Measurements from ENCODE around the gene KIF17.

Gene KIF17

DNA sequence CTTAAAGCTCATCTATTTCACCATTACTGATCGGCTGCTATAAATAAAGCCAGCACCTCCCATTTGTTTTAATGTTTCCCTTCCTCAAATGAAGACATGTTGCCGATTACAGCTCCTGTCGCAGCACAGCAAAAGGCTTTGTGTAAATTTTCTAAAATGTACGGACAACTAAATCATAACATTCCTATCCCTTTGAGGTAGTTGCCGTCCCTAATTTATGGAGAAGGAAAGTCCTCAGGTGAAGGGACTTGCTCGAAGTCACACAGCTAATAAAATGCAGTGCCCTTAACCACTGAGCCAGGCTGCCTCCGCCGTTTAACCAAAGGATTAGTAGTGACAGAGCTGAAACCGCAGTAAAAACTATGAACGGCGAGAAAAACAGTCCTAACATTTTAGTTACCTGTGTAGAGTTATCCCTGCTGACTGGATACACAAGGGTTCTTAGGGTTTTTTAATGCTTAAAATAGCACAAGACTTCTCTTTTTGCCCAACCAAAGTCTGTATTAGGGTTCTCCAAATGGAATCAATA lies 83.7 kb downstream of the KIF17 start:
- Mint-ChIP-seq H3K27me3 (ENCODE audit: low read depth, poor library complexity) (peaks cover 8% of the 10 kb centered on the region), H3K4me1 (peaks cover 11% of the 10 kb centered on the region), H3K4me3 (peak overlapping the region; percentile 91), H3K27ac (peak overlapping the region; percentile 77), H3K9me3 (peaks cover 4% of the 10 kb centered on the region), H3K36me3 (ENCODE audit: low read depth) (peaks cover 6% of the 10 kb centered on the region)
- no peak for DNase-seq
- no peak for TF ChIP-seq CTCF (IDR thresholded peaks at IDR 0.05)

- peaks cover 8% of the 10 kb centered on the region for H3K27me3 Mint-ChIP-seq (ENCODE audit: low read depth, poor library complexity)
- peak within 1 kb of the TSS; percentile 91 for H3K4me3 Mint-ChIP-seq
- H3K36me3 Mint-ChIP-seq (ENCODE audit: low read depth): no peaks in the 10 kb centered on the region
- H3K4me1 Mint-ChIP-seq: peaks cover 11% of the 10 kb centered on the region
- TF ChIP-seq CTCF (IDR thresholded peaks at IDR 0.05): peak; percentile 91
- DNase-seq: peak; percentile 86
- H3K27ac Mint-ChIP-seq: peak within 1 kb of the TSS; percentile 77
- peaks cover 6% of the 10 kb centered on the region for H3K9me3 Mint-ChIP-seq
Measured at GRCh38 chr1:20633190-20634064, 84.4 kb downstream of the KIF17 start, which contains the start of gene PINK1. Gene PINK1 (plus strand): TSS chr1:20633458. CDS start chr1:20633549, 91 bp downstream.

- no peak for TF ChIP-seq CTCF (IDR thresholded peaks at IDR 0.05)
- Mint-ChIP-seq H3K4me1 (peaks cover 11% of the 10 kb centered on the region), H3K4me3 (peak overlapping the region; percentile 74), H3K27ac (no peak overlapping the region), H3K27me3 (ENCODE audit: low read depth, poor library complexity) (peaks cover 8% of the 10 kb centered on the region), H3K36me3 (ENCODE audit: low read depth) (no peaks in the 10 kb centered on the region), H3K9me3 (peaks cover 6% of the 10 kb centered on the region)
- DNase-seq: no peak
Measured at GRCh38 chr1:20632386-20632785, 85.4 kb downstream of the KIF17 start.

GRCh38 chr1:20630729-20631128 lies 87.1 kb downstream of the KIF17 start:
- no peaks in the 10 kb centered on the region for H3K36me3 Mint-ChIP-seq (ENCODE audit: low read depth)
- H3K27me3 Mint-ChIP-seq (ENCODE audit: low read depth, poor library complexity): peaks cover 10% of the 10 kb centered on the region
- no peak for TF ChIP-seq CTCF (IDR thresholded peaks at IDR 0.05)
- no peak for DNase-seq
- peaks cover 6% of the 10 kb centered on the region for H3K9me3 Mint-ChIP-seq
- no peak overlapping the region for H3K27ac Mint-ChIP-seq
- H3K4me1 Mint-ChIP-seq: peaks cover 11% of the 10 kb centered on the region
- no peak overlapping the region for H3K4me3 Mint-ChIP-seq

- peaks cover 10% of the 10 kb centered on the region for H3K27me3 Mint-ChIP-seq (ENCODE audit: low read depth, poor library complexity)
- no peaks in the 10 kb centered on the region for H3K36me3 Mint-ChIP-seq (ENCODE audit: low read depth)
Measured at GRCh38 chr1:20626524-20626923, 91.3 kb downstream of the KIF17 start.

More at GRCh38 chr1:20626524-20626923, 91.3 kb downstream of the KIF17 start:
- no peak for DNase-seq
- no peak for TF ChIP-seq CTCF (IDR thresholded peaks at IDR 0.05)
- Mint-ChIP-seq H3K9me3 (peaks cover 6% of the 10 kb centered on the region), H3K4me3 (no peak overlapping the region), H3K4me1 (peaks cover 5% of the 10 kb centered on the region), H3K27ac (no peak overlapping the region)
